BE2C (cell line): ENCODE results near the gene NEGR1.

Experiments used
- DNase-seq: peaks from one replicate; pipeline ENCODE4 v3.0.0-alpha.2; 2020
- H3K27me3 ChIP-seq: fragments of 250-450 bp; sonication (Bioruptor Pico); 2 replicates; pipeline ENCODE4 v1.5.1; 2020; ENCODE audit warnings: mild to moderate bottlenecking
- H3K36me3 ChIP-seq: fragments of 250-450 bp; sonication (Bioruptor Pico); 2 replicates; pipeline ENCODE4 v1.5.1; 2020; ENCODE audit warnings: mild to moderate bottlenecking
- H3K4me1 ChIP-seq: fragments of 250-450 bp; sonication (Bioruptor Pico); 2 replicates; pipeline ENCODE4 v1.5.1; 2020
- H3K4me3 ChIP-seq: 2 replicates; pipeline ENCODE4 v1.5.1; 2011; ENCODE audit warnings: low read depth, low read length
- H3K9me3 ChIP-seq: fragments of 250-450 bp; sonication (Bioruptor Pico); 2 replicates; pipeline ENCODE4 v1.5.1; 2020
- CTCF ChIP-seq: IDR thresholded peaks from 2 replicates; pipeline ENCODE4 v1.5.1; 2012; ENCODE audit warnings: mild to moderate bottlenecking, low read depth, low read length

Gene NEGR1

GRCh38 chr1:71695821-71696220 lies 586.5 kb downstream of the NEGR1 start:
- Histone ChIP-seq H3K4me1 (no peaks in the 10 kb centered on the region), H3K36me3 (no peaks in the 10 kb centered on the region), H3K4me3 (no peak overlapping the region), H3K27me3 (no peaks in the 10 kb centered on the region), H3K9me3 (no peaks in the 10 kb centered on the region)
- DNase-seq = no peak
- no peak for TF ChIP-seq CTCF

- no peak for TF ChIP-seq CTCF
- no peaks in the 10 kb centered on the region for H3K9me3 ChIP-seq
These were observed 587.3 kb downstream of the NEGR1 start for GRCh38 chr1:71695084-71695483.

GRCh38 chr1:71693581-71693980 lies 588.8 kb downstream of the NEGR1 start:
- no peaks in the 10 kb centered on the region for H3K36me3 ChIP-seq
- no peak for TF ChIP-seq CTCF
- no peak for DNase-seq

More at GRCh38 chr1:71695084-71695483, 587.3 kb downstream of the NEGR1 start:
- Histone ChIP-seq H3K27me3 (no peaks in the 10 kb centered on the region), H3K4me1 (no peaks in the 10 kb centered on the region), H3K4me3 (no peak overlapping the region), H3K36me3 (no peaks in the 10 kb centered on the region)
- no peak for DNase-seq

GRCh38 chr1:71689635-71690034 lies 592.7 kb downstream of the NEGR1 start:
- no peak for TF ChIP-seq CTCF
- Histone ChIP-seq H3K9me3 (no peaks in the 10 kb centered on the region), H3K27me3 (no peaks in the 10 kb centered on the region), H3K4me1 (no peaks in the 10 kb centered on the region), H3K36me3 (no peaks in the 10 kb centered on the region), H3K4me3 (no peak overlapping the region)
- no peak for DNase-seq

More at GRCh38 chr1:71693581-71693980, 588.8 kb downstream of the NEGR1 start:
- no peaks in the 10 kb centered on the region for H3K4me1 ChIP-seq
- H3K4me3 ChIP-seq = no peak overlapping the region
- H3K27me3 ChIP-seq = no peaks in the 10 kb centered on the region
- H3K9me3 ChIP-seq = no peaks in the 10 kb centered on the region

- no peaks in the 10 kb centered on the region for H3K4me1 ChIP-seq
- no peaks in the 10 kb centered on the region for H3K27me3 ChIP-seq
- H3K36me3 ChIP-seq = no peaks in the 10 kb centered on the region
- TF ChIP-seq CTCF = no peak
- no peak overlapping the region for H3K4me3 ChIP-seq
- no peak for DNase-seq
- no peaks in the 10 kb centered on the region for H3K9me3 ChIP-seq
These were observed 595.0 kb downstream of the NEGR1 start for GRCh38 chr1:71687376-71687775.

GRCh38 chr1:71676979-71677925 lies 605.1 kb downstream of the NEGR1 start:
- TF ChIP-seq CTCF = no peak
- Histone ChIP-seq H3K9me3 (no peaks in the 10 kb centered on the region), H3K27me3 (0 out of 2 replicates have a peak, but pooled peaks cover 3% of the 10 kb centered on the region), H3K4me1 (no peaks in the 10 kb centered on the region), H3K36me3 (no peaks in the 10 kb centered on the region), H3K4me3 (no peak overlapping the region)
- peak; percentile 22 for DNase-seq
